Measurements from ENCODE around the gene KCNC2.
A peak's percentile ranks its signal among the peaks of the same experiment; 100 is the strongest.

Gene KCNC2

GRCh38 chr12:75227132-75227531 is 17.5 kb upstream of the KCNC2 start:
- CTCF ChIA-PET: no interaction called here

GRCh38 chr12:75212072-75212471 is 2.4 kb upstream of the KCNC2 start:
- no peak for TF ChIP-seq HDGF (IDR thresholded peaks at IDR 0.05; ENCODE audit: borderline replicate concordance)
- TF ChIP-seq ARNT (IDR thresholded peaks at IDR 0.05): no peak
- TF ChIP-seq L3MBTL2 (conservative IDR thresholded peaks at IDR 0.05): no peak
- no peak for TF ChIP-seq BHLHE40 (IDR thresholded peaks at IDR 0.05; ENCODE audit: borderline replicate concordance)
- no peak for TF ChIP-seq PKNOX1 (IDR thresholded peaks at IDR 0.05)
- TF ChIP-seq FOXA1 (IDR thresholded peaks at IDR 0.05): no peak
- TF ChIP-seq FOXM1 (IDR thresholded peaks at IDR 0.05; ENCODE audit: borderline replicate concordance): no peak
- TF ChIP-seq SP1 (IDR thresholded peaks at IDR 0.05): no peak
- no peak for TF ChIP-seq FOXK2 (IDR thresholded peaks at IDR 0.05)
- TF ChIP-seq TARDBP (IDR thresholded peaks at IDR 0.05): no peak
- TF ChIP-seq SUZ12 (IDR thresholded peaks at IDR 0.05): no peak
- no peak for TF ChIP-seq NFRKB (IDR thresholded peaks at IDR 0.05)
- no peak for TF ChIP-seq CTBP1 (IDR thresholded peaks at IDR 0.05; ENCODE audit: borderline replicate concordance)
- no peak for TF ChIP-seq ELF4 (IDR thresholded peaks at IDR 0.05)
- DNase-seq (ENCODE audit: extremely low spot score): no peak
- ChIA-PET POLR2A (no interaction called here), CTCF (no interaction called here)

More at GRCh38 chr12:75227132-75227531, 17.5 kb upstream of the KCNC2 start:
- POLR2A ChIA-PET: no interaction called here
- TF ChIP-seq NFRKB (IDR thresholded peaks at IDR 0.05) (no peak), TARDBP (IDR thresholded peaks at IDR 0.05) (no peak), FOXK2 (IDR thresholded peaks at IDR 0.05) (no peak), SUZ12 (IDR thresholded peaks at IDR 0.05) (no peak), FOXM1 (IDR thresholded peaks at IDR 0.05; ENCODE audit: borderline replicate concordance) (no peak), LEF1 (IDR thresholded peaks at IDR 0.05; ENCODE audit: borderline replicate concordance) (no peak), ZNF384 (IDR thresholded peaks at IDR 0.05) (no peak), ELF4 (IDR thresholded peaks at IDR 0.05) (no peak), BHLHE40 (IDR thresholded peaks at IDR 0.05; ENCODE audit: borderline replicate concordance) (no peak), CTBP1 (IDR thresholded peaks at IDR 0.05; ENCODE audit: borderline replicate concordance) (no peak), L3MBTL2 (conservative IDR thresholded peaks at IDR 0.05) (no peak), ARNT (IDR thresholded peaks at IDR 0.05) (no peak), FOXA1 (IDR thresholded peaks at IDR 0.05) (no peak), HDGF (IDR thresholded peaks at IDR 0.05; ENCODE audit: borderline replicate concordance) (no peak), PKNOX1 (IDR thresholded peaks at IDR 0.05) (no peak), SP1 (IDR thresholded peaks at IDR 0.05) (no peak)
- no peak for DNase-seq (ENCODE audit: extremely low spot score)

DNA sequence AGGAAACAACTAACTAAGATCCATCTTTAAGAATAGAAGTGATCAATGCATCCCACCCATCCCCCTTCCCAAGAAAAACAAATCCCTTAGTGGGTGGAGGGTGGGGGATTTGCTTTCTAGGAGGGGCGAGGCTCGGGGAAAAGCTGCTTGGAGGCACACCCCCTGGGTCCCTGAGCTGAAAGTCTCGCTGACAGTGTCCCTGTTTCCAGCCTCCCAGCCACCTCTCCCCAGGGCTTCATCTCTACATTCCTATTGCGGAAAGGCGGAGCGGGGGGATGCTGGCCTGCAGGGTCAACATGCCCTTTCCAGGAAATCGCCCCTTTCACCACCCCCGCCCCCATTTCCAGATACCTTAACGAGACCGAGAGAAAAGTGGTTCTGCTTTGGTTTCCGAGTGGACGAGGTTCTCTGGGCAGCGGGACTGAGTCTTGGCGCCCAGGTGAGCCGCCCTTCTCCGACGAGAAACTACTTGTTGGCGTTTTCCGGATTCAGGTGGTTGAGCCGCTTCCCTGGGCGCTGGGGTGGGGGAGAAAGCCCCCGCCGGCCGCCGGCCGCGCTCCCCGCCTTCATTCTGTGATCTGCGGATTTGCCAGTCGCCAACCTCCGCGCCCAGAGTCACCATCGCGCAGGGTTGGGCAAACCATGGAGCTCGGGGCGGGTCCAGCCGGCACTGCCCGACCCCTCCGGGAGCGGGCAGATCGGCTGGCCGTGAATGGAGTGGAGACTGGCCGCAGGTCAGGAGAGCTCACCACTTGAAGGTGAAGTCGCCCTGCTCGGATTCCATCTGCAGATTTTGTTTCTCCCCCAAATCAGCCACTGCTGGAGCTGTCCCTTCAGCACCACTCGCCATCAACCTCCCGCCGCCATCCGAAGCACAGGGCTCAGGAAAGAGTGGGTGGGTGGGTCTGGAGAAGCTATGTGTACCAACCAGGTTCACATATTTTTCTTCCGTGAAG is 505 bp downstream of the KCNC2 start:
- TF ChIP-seq NFRKB (IDR thresholded peaks at IDR 0.05) (no peak), CTBP1 (IDR thresholded peaks at IDR 0.05; ENCODE audit: borderline replicate concordance) (no peak), PKNOX1 (IDR thresholded peaks at IDR 0.05) (no peak), BHLHE40 (IDR thresholded peaks at IDR 0.05; ENCODE audit: borderline replicate concordance) (no peak), SP1 (IDR thresholded peaks at IDR 0.05) (no peak), ARNT (IDR thresholded peaks at IDR 0.05) (no peak), HDGF (IDR thresholded peaks at IDR 0.05; ENCODE audit: borderline replicate concordance) (no peak), L3MBTL2 (conservative IDR thresholded peaks at IDR 0.05) (no peak), LEF1 (IDR thresholded peaks at IDR 0.05; ENCODE audit: borderline replicate concordance) (no peak), FOXA1 (IDR thresholded peaks at IDR 0.05) (no peak), ELF4 (IDR thresholded peaks at IDR 0.05) (no peak), TARDBP (IDR thresholded peaks at IDR 0.05) (no peak), ZNF384 (IDR thresholded peaks at IDR 0.05) (no peak), FOXM1 (IDR thresholded peaks at IDR 0.05; ENCODE audit: borderline replicate concordance) (no peak), SUZ12 (IDR thresholded peaks at IDR 0.05) (no peak), FOXK2 (IDR thresholded peaks at IDR 0.05) (no peak)
- CTCF ChIA-PET: no interaction called here
- DNase-seq (ENCODE audit: extremely low spot score): peak; percentile 17
- POLR2A ChIA-PET: no interaction called here

DNA sequence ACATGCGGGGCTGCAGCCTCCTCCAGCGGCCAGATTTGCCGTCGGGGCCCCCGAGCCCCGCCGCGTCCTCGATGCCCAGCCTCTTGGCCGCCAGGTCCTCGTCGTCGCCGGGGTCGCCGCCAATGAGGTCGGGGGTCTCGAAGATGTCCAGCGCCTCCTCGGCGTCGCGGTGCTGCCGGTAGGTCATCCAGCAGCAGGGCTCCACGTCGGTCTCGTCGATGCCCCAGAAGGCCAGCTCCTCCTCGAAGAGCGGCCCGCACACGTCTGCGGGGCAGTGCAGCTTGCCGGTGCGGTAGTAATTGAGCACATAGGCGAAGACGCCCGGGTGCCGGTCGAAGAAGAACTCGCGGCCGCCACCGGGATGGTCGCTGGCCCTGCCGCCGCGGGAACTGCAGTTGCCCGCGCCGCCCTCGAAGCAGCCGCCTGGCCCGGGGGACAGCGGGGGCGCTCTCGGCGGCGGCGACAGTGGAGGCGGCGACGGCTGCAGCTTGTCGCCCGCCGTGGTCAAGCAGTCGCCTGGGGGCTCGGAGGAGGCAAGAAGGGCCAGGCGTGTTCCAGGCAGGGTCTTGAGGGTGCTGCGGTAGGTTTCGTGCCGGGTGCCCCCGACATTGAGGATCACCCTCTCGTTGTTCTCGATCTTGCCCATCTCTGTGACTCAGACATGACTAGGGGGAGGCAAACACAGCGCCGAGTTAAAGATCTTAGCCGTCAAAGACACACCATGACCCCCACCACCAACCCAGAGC is 2.1 kb downstream of the KCNC2 start:
- DNase-seq (ENCODE audit: extremely low spot score): no peak
- POLR2A ChIA-PET: no interaction called here
- CTCF ChIA-PET: no interaction called here
- TF ChIP-seq ARNT (IDR thresholded peaks at IDR 0.05) (no peak), FOXM1 (IDR thresholded peaks at IDR 0.05; ENCODE audit: borderline replicate concordance) (no peak), ELF4 (IDR thresholded peaks at IDR 0.05) (no peak), CTBP1 (IDR thresholded peaks at IDR 0.05; ENCODE audit: borderline replicate concordance) (no peak), SUZ12 (IDR thresholded peaks at IDR 0.05) (no peak), LEF1 (IDR thresholded peaks at IDR 0.05; ENCODE audit: borderline replicate concordance) (no peak), FOXK2 (IDR thresholded peaks at IDR 0.05) (no peak), HDGF (IDR thresholded peaks at IDR 0.05; ENCODE audit: borderline replicate concordance) (no peak), PKNOX1 (IDR thresholded peaks at IDR 0.05) (no peak), ZNF384 (IDR thresholded peaks at IDR 0.05) (no peak)

All from HEK293T (cell line).